NCI-H1417 (cell line): Measurements from ENCODE around the gene NUP93.

Source experiments
- DNase-seq, 3 experiments: peaks; one replicate each; lab custom pipeline; 2025; lab: John Stamatoyannopoulos, UW

The NUP93 gene

DNA sequence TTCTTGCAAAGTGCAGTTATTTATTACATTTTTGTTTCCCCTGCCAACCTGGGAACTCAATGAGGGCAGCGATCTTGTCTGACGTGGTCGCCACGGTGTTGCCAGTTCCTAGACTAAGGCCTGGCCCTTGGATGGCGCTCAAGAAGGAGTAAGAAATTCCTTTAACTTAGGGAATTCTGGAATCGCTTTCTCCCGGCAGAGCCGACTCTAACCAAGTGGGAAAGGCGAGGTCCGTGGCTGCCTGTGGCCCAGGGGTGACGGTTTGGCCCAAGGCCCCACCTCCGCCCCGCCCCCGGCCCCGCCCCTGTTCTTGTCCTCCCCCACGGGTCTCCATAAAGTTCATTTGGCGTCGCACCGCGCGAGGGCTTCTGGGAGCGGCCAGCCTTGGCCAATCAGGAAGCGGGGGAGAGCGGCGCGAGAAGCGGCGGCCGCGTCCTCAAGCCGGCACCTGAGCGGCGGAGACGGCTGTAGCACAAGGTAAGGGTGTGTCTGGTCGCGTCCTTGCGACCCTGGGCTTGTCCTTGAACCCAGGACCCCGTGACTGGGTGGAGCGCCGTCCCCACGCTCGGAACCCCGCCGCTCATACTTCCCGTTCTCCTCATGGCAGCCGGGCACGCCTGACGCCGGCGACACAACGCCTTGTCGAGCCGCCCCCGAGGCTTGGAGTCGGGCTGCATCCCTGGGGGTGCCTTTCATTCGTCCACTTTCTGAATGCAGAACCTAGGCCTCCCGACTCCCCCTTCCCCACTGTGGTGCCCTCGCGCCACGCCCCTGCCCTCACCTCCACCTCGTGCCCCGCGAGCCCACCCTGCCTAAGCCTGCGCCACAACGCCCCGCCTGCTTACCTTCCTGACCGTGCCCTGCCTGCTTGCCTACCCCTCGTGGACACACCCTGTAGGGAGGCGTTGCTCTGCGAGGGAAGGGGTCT, at the start of gene NUP93:
NUP93 (plus strand) TSS at position 395 of the 928 bp plus-strand sequence. CDS start 18,119 bp downstream, outside the sequence.
- peak; percentile 84 to 94 (median 90) for DNase-seq

DNA sequence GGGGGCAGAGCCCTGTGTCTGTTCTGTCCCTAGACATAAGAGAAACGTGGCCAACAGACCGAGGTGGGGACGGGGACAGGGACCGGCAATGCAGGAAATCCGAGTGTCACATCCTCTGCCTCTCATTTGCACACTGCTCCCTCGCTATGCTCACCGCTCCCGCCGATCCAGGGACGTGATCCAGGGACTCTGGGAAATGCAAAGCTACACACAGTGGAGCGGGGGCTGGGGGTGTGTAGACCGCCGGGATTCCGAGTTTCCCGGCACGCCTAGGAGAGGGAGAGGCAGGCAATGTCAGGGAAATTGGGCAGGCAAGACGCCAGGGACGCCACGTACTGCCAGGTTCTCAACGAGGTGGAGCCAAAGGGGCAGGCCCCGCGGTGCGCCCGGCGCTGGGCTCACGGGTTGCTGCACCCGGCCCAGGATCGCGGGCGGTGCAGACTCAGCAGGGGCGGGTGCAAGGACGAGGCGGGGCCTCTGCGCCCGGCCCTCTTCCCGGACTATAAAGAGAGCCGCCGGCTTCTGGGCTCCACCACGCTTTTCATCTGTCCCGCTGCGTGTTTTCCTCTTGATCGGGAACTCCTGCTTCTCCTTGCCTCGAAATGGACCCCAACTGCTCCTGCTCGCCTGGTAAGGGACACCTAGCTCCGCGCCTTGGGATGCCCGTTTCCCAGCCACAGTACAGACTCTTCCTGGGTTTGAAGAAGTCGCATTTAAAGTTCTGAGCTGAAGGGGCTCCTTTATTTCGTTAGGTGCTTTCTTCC, 47.8 kb upstream of the NUP93 start, which contains the start of gene MT1X:
MT1X (plus strand) TSS at position 532 of the 764 bp plus-strand sequence; CDS start at position 603, 71 bp downstream.
- DNase-seq: peak; percentile 77 to 84 (median 80)

DNA sequence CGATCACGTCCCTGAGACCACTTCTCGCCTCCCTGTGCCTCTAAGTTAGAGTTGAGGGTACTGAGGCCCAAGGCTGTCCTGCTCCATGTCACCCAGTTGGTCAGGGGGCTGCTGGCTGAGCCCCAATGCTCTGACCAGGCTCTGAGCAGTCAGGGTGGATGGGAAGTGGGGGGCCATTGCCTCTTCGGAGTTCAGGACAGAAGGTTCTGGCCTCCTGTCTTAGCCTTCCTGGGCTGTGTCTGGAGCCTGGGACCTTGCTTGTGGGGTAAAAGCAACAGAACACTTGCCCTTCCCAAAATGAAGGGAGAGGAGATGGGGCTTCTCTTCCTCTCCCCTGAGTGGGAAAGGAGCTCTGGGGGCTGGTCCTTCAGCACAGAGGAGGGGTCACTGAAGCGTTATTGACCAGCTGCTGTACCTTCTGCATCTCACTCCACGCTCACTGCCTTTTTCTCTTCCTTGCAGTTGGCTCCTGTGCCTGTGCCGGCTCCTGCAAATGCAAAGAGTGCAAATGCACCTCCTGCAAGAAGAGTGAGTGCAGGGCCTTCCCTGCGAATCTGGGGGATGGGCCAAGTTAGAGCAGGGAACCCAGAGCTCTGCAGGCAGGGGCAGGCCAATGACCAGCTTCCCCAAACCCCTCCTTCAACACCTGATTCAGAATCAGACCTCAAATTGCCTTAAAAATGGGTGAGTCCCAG, 47.1 kb upstream of the NUP93 start:
- DNase-seq: no peak

DNA sequence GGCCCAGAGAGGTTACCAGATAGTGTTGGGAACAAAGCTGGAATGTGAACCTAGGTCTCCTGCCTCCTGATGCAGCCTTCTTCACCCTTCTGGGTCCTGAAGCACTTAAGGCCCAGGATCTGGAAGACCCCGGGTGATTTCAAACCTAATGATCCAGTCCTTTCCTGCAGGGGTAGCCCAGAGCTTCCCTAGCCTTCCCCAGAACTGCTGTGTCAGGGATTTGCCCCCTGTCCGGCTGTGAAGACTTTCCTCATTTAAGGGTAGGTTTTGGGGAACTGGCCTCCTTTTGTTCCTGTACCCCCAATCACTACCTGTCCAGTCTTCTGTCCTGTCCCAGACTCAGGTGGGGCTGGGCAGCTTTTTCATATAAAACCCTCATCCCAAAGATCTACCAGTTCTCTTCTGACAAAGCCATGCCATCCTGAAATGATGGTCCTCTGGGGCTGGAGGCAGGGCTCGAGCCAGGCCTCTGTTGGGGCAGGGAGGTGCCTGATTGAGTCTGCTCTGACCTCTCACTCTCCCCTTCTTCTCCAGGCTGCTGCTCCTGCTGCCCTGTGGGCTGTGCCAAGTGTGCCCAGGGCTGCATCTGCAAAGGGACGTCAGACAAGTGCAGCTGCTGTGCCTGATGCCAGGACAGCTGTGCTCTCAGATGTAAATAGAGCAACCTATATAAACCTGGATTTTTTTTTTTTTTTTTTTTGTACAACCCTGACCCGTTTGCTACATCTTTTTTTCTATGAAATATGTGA, 46.3 kb upstream of the NUP93 start:
- no peak for DNase-seq

DNA sequence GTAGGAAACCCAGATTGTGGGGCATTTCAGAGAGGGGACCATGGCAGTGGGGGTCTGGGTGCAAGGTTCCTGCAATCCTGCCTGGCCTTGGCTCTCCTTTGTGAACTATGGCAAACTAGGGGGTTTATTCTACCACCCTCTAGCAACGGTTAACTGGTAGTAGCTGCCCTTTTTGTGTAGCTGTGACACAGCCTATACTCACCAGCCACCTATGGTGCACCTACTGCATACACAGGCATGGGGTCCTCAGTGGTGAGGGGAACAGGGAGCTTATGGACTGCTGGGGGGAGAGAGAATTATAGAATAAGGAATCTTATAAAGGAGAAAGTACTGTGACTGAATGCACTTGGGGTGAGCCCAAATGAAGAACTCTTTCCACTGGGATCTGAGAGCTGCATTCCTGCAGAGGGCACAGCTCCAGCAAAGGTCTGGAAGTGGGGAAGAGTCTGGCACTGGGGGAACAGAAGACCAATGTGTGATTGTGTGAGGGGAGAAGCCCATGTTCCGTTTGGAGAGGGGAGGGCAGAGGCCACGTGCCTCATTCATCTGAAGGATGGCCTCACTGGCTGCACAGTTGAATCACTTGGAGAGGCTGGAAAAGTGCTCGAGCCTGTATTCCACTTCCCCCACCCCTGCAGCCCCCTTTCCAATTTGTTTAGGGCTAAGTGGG, 45.5 kb upstream of the NUP93 start:
- no peak for DNase-seq

DNA sequence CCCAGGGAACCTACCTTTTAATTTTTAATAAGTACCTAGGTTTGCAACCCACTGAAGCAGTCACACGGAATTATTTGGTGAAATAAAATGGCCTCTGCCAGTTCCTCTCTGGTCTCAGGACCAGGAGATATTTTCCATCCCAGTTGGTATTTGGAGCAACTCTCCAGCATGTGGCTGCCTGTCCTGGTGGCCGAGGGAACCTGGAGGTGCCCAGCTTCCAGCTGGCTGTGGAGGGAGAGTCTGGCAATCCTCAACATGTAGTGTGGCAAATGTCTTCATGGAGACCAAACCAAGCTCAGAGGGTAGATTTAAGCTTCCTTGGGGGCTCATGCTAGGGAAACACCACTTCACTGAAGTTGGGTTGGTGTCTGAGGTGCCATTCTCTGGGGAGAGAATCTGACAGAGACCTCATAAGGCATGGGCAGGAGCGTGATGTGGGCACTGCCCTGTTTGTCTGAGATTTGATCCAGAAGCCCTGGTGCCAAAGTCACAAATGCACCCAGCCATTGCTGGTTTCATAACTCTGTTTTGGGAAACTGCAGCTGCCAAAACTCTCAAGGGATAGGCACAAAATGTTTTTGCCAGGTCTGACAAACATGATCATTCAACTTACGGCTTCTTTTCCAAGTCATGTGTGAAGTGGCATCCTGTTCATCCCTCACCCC, 44.9 kb upstream of the NUP93 start:
- DNase-seq: no peak

DNA sequence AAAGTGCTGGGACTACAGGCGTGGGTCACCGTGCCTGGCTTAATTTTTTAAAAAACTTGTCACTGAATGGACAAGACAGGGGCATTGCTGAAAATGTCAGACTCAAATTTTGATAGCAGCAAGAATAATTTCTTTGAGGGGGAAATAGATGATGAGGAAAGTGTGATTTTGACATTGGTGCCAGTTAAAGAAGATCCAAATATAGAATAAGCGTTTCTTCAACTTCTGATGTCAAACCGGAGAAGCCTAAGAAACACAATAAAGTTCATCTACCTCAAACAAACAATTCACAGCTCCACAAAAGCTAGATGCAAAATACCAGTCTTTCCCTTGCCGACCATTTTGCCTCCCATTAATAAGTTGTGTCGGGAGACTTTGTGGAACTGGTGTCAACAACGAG, 43.2 kb upstream of the NUP93 start:
- DNase-seq: no peak

DNA sequence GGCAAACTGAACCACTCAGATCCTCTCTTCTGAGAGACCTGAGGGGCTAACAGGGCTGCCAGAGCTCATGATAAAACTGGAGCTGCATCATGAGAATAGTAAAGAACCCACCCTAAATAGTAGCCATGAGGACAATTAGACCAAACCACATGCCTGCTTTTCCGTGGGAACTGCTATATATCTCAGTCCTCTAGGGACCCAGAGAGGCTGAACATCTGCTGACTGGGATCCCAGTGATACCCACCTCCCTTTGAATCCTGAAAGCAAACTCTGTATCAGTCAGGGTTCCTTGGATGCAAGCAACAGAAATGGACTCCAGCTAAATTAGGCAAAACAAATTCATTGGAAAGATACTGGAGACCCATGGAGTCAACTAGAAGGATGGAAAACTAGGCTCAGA, 41.2 kb upstream of the NUP93 start:
- no peak for DNase-seq

DNA sequence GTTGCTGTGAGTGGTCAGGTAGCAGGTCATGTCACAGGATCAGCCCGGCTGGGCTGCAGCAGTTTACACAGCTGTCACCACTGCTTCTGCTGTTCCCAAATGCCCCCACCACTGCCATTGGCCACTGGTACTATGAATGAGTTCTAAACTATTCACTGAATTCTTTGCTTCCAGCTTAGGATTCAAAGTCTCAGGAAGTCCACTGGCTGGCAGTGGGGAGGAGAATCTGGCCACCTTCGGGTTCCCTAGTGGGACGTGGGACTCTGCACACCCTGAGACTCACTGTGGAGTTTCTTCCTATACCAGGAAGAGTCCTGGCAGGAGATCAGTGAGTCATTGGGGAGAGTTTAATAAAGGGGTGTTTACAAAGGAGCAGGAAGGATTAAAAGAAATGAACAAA, 40.8 kb upstream of the NUP93 start:
- DNase-seq: no peak

DNA sequence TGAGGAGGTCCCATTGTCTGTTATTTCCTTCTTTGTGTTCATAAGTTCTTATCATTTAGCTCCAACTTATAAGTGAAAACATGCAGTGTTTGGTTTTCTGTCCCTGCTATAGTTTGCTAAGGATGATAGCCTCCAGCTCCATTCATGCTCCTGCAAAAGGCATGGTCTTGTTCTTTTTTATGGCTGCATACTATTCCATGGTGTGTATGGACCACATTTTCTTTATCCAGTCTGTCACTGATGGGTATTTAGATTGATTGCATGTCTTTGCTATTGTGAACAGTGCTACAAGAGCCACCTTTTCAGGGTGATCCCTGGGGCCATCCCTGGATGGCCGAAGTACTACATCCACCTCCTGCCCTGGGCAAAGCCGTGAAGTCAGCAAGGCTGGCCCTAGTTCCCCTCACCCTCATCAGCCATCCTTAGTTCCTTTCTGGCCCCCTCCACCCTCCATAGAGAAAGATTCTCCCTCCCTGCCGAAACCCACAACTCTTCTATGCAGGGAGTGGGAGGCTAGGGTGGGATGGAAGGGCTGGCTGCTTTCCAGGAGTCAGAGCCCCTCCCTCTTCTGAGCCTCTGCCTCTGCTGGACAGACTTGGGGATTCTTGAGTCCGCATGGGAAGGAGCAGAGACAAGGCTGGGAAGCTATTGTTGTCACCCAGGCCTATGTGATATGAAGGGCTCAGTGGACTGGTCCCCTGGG, 39.4 kb upstream of the NUP93 start:
- no peak for DNase-seq

DNA sequence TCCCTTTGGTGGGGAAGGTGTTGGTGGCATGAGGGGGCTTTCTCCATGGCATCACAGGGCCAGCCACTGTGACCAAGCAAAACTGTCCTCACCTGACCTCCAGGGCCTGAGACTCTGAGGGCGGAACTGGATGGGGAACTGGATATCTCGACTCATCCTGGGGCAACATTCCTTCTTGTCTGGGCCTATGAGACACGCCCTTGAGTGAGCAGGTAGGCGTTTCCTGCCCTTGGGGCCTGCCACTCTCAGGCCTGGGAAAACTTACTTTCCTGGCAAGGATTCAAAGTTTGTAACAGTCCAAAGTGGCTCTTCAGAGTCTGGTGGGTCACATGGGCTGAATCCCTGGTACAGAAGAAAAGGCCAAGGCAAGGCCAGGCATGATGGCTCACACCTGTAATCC, 38.0 kb upstream of the NUP93 start:
- peak in 1 of 3 experiments; percentile 2 for DNase-seq

DNA sequence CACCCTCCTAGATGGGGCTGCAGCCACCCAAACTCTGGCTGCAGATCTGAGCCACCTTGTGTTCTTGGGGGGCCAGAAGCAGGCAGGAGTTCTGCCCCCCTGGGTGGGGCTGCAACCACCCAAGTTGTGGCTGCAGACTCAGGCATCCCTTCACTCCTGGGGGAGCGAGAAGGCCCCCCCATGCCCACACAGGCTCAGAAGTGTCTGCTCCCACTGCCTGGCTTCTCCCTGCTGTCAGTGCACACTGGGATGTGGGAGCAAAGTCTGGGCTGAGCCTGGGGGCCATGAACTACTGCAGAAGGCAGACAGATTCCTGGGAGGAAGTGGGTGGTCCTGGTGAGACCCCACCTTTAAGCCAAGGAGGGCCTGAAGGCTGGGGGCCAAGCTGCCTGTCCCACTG, 34.7 kb upstream of the NUP93 start:
- no peak for DNase-seq

DNA sequence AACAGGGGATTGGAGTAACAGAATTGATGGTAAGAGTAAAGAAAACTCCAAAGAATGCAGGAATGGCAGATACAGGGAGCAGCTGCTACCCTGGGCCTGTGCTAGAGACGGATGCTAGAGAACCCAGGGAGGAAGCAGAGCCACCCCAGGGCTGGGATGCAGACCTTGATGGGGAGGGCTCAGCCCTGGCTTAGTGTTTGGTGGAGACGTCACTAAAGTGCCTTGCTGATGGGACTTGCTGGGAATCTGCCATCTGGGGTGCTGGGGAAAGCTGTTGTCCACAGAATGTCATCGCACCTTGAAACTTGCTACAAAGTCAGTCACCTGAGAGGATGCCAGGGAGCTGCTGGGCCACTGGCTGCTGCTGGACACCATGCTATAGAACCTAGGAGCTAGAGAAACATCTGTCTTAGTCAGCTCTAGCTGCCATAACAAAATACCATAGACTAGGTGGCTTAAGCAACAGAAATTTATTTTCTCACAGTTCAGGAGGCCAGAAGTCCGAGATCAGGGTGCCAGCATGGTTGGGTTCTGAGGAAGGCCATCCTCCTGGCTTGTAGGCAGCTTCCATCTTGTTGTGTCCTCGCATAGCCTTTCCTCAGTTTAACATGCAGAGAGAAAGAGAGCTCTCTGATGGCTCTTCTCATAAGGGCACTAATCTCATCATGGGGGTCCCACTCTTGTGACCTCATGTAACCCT, 32.3 kb upstream of the NUP93 start:
- no peak for DNase-seq

DNA sequence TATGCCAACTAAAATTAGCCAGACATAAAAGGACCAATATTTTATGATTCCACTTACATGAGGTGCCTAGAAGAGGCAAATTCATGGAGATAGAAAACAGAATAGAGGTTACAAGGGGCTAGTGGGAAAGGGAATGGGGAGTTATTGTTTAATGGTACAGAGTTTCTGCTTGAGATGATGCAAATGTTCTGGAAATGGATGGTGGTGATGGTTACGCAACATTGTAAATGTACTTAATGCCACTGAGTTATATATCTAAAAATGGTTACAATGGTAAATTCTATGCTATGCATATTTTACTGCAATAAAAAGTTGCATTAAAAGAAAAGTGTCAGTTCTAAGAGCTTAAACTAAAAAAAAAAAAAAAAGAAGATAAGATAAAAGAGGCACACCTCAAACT, 29.7 kb upstream of the NUP93 start:
- no peak for DNase-seq

DNA sequence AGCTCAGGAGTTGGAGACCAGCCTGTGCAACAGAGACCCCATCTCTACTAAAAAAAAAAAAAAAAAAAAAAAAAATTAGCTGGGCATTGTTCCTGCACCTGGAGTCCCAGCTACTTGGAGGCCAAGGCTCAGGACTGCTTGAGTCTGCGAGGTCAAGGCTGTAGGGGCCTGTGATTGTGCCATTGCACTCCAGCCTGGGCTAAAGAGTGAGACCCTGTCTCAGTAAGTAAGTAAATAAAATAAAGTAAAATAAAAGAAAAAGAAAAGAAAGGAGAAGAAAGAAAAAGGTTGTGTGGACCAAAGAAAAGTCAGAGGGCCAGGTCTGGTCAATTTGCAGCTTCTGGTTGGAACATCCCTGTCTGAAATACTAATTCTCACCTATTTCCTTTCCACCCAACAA, 29.3 kb upstream of the NUP93 start:
- no peak for DNase-seq

DNA sequence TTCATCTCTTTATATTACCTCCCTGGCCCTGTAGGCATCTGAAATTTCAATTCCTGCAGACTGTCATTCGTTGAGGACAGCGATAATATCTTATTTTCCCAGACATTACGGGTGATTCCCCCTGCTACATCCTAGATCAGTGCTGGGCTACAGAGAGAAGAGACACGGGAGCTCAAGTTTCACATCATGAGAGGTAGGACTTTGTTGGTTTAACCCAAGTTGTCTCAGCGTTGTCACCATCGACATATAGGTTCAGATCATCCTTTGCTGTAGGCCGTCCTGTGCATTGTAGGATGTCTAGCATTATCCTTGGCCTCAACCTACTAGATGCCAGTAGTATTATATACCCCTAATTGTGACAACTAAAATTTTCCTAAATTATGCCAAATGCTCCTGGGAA, 28.4 kb upstream of the NUP93 start:
- DNase-seq: no peak

DNA sequence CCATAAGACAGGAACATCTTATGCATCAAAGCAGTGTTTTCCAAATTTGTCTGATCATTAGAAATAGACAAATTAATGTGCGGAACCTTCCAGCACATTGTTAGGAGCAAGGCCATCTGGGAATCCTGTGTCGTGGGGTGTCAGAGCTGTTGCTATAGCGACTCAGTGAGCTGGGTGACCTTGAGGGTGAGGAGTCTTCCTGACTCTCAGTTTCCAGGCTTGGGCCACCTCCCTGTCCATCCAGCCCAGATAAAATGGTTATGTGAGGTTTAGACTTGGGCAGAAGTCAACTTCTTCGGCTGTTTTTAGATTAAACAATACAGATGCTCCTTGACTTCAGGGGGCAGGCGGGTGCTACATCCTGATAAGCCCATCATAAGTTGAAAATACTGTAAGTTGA, 27.1 kb upstream of the NUP93 start:
- DNase-seq: no peak

DNA sequence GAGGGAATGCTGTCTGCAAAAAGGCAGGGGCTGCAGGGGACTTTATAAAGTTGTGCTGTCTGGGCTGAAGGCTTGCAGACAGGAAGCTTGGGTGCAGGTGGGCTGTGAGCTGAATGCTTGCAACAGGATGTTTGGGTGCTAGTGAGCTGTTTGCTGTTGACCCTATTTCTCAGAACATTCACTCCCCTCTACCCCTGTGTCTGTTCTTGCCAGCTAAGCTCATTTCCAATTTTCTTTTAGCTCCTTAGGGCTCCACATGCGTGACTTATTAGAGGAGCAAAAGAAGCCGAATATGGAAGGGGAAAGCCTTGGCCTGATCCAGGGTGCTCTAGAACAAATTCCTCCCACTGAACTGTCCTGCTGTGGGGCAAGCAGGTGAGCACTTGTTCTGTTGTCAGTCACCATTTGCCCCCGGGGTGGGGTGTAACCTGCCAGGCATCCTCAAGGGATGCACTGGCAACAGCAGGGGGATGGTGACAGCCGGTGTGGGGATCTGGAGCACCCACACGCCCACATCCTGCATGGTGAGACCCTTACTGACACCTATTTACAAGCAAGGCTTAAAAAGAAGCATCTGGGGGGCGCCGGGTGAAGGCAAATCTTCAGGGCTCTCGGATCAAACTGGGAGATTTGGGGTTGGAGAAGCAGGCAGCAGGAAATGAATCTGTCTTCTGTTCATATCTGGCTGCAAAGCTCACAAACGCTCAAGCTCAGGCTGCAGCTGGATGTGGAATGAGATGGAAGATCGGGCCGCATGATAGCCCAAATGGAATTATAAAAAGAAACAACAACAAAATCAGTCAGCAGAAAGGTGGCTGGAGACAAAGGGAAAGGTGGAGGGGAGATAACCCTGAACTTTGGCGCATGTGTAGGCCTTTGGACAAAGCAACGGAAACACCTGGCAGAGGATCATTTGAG, 21.1 kb upstream of the NUP93 start:
- DNase-seq: peak in 1 of 3 experiments; percentile 4
